ENCODE data around the gene ZNF296. TPM values are rescaled to one million over a fixed set of nuclear protein-coding genes. Genes with fewer than 3 reads are reported as not detected.

The ZNF296 gene
- total and polyA plus RNA-seq, 12 donors, result 0.15 to 0.95 (median 0.22) TPM; not detected in 5

- Histone ChIP-seq H3K27ac (no peak overlapping the region), H3K36me3 (peaks cover 0 to 56% (median 37%) of the 10 kb centered on the region in 9 donors), H3K9me3 (no peaks in the 10 kb centered on the region), H3K4me1 (peaks cover 0 to 23% (median 13%) of the 10 kb centered on the region in 9 donors), H3K4me3 (no peak overlapping the region), H3K27me3 (no peaks in the 10 kb centered on the region)
- no peak for ATAC-seq
- intact Hi-C loops (cut with DNase I), result no loop called here
- WGBS, 2 donors, result 87 to 88% methylated on average over 34 of the region's 34 CpGs
- TF ChIP-seq CTCF (IDR thresholded peaks at IDR 0.05), result no peak
- DNase-seq, result no peak
Measured at GRCh38 chr19:45071969-45072790, 4.1 kb downstream of the ZNF296 start.

- intact Hi-C loops (cut with DNase I), result no loop called here
- 94 to 96% methylated on average over 23 to 25 of the region's 25 CpGs for WGBS, 2 donors
- no peak for DNase-seq
- Histone ChIP-seq H3K4me1 (peaks cover 0 to 16% (median 9%) of the 10 kb centered on the region in 9 donors), H3K36me3 (peaks cover 0 to 62% (median 42%) of the 10 kb centered on the region in 9 donors), H3K4me3 (no peak overlapping the region), H3K27me3 (no peaks in the 10 kb centered on the region), H3K9me3 (no peaks in the 10 kb centered on the region), H3K27ac (no peak overlapping the region)
- ATAC-seq, result no peak
- no peak for TF ChIP-seq CTCF (IDR thresholded peaks at IDR 0.05)
Measured at GRCh38 chr19:45071545-45071938, 4.7 kb downstream of the ZNF296 start.

GRCh38 chr19:45070861-45071544 lies 5.3 kb downstream of the ZNF296 start:
- no peak for TF ChIP-seq CTCF (IDR thresholded peaks at IDR 0.05)
- DNase-seq, result no peak

GRCh38 chr19:45070214-45070613 lies 6.1 kb downstream of the ZNF296 start:
- intact Hi-C loops (cut with DNase I), result no loop called here
- TF ChIP-seq CTCF (IDR thresholded peaks at IDR 0.05), result no peak
- Histone ChIP-seq H3K4me1 (peaks cover 0 to 7% (median 0%) of the 10 kb centered on the region in 9 donors), H3K36me3 (peaks cover 0 to 76% (median 42%) of the 10 kb centered on the region in 9 donors), H3K4me3 (no peak overlapping the region), H3K9me3 (no peaks in the 10 kb centered on the region), H3K27ac (no peak overlapping the region), H3K27me3 (no peaks in the 10 kb centered on the region)
- DNase-seq (no peak), ATAC-seq (no peak)
- 91 to 95% methylated on average over 6 of the region's 6 CpGs for WGBS, 2 donors

More at GRCh38 chr19:45070861-45071544, 5.3 kb downstream of the ZNF296 start:
- Histone ChIP-seq H3K9me3 (no peaks in the 10 kb centered on the region), H3K4me1 (peaks cover 0 to 13% (median 5%) of the 10 kb centered on the region in 9 donors), H3K36me3 (peaks cover 0 to 68% (median 42%) of the 10 kb centered on the region in 9 donors), H3K27ac (no peak overlapping the region), H3K4me3 (no peak overlapping the region), H3K27me3 (no peaks in the 10 kb centered on the region)
- no peak for ATAC-seq
- intact Hi-C loops (cut with DNase I), result no loop called here
- WGBS, 2 donors, result 92 to 93% methylated on average over 19 of the region's 19 CpGs

Data from heart right ventricle (tissue), 16 donors.